Esophagus muscularis mucosa (tissue), 4 donors: ENCODE results near the gene ZNF101. TPM values are rescaled to one million over a fixed set of nuclear protein-coding genes. Genes with fewer than 3 reads are reported as not detected.

Experiments used
- DNase-seq: peaks from one replicate; pipeline ENCODE4 v3.0.0-alpha.2; 2017; ENCODE audit errors: extremely low spot score
- H3K27ac ChIP-seq, 4 donors: fragments of 200-600 bp; sonication (generic); replicated peaks in 1 of 4; 1 replicate in 3 of 4; 2 replicates in 1 of 4; pipeline ENCODE4 v1.5.1; 2016 to 2019; ENCODE audit warnings: mild to moderate bottlenecking in 1 of 4
- H3K27me3 ChIP-seq, 4 donors: fragments of 200-600 bp; sonication (generic); one replicate each; pipeline versions ENCODE4 v1.5.1 to v1.6.0; 2016 to 2019
- H3K36me3 ChIP-seq, 4 donors: fragments of 200-600 bp; sonication (generic); one replicate each; pipeline ENCODE4 v1.5.1; 2016 to 2019
- H3K4me1 ChIP-seq, 4 donors: fragments of 200-600 bp; sonication (generic); one replicate each; pipeline ENCODE4 v1.5.1; 2016 to 2019
- H3K4me3 ChIP-seq, 4 donors: fragments of 200-600 bp; sonication (generic); 1 replicate in 2 of 4; 2 replicates in 2 of 4; pipeline ENCODE4 v1.5.1; 2016 to 2019; ENCODE audit warnings: mild to moderate bottlenecking in 4 of 4, moderate library complexity in 1 of 4
- H3K9me3 ChIP-seq, 4 donors: fragments of 200-600 bp; sonication (generic); 1 replicate in 3 of 4; 2 replicates in 1 of 4; pipeline ENCODE4 v1.5.1; 2016 to 2019
- CTCF ChIP-seq, 3 experiments: fragments of 200-600 bp in 2 of 3; fragments of 450-650 bp in 1 of 3; sonication (generic) in 2 of 3; IDR thresholded peaks; one replicate each; pipeline ENCODE4 v1.5.1; 2017 to 2019; ENCODE audit warnings: antibody characterized with exemption in 3 of 3, mild to moderate bottlenecking in 2 of 3, moderate library complexity in 1 of 3
- EP300 ChIP-seq: sonication (generic); formaldehyde crosslinking; IDR thresholded peaks from one replicate; pipeline ENCODE4 v1.6.1; 2017; ENCODE audit warnings: antibody characterized with exemption
- POLR2A ChIP-seq: fragments of 450-650 bp; IDR thresholded peaks from one replicate; pipeline ENCODE4 v1.6.1; 2017; ENCODE audit warnings: antibody characterized with exemption, moderate library complexity, mild to moderate bottlenecking, low read depth
- POLR2AphosphoS5 ChIP-seq, 2 donors: sonication (generic); formaldehyde crosslinking; IDR thresholded peaks; one replicate each; pipeline ENCODE4 v1.6.1; 2017; ENCODE audit warnings: antibody characterized with exemption in 2 of 2
- WGBS: methylation state at CpG from one replicate; pipeline ENCODE4 v1.1.5; 2018; 5-methylcytosine and 5-hydroxymethylcytosine counted together
- intact Hi-C: fragments of 100-400 bp; cut with DNase I; formaldehyde crosslinking; loops from one replicate; pipeline ENCODE4 v1.15.1; 2023
- total RNA-seq, 4 donors: library from RNA; depleted of rRNA; stranded (reverse); fragments of >200 nt; gene quantifications; one replicate each; pipeline versions ENCODE4 v1.1.0 to v1.2.1, GENCODE V29; 2016

Gene ZNF101
- total RNA-seq, 4 donors from 2014 or later: 4.5 to 7.1 (median 5.7) TPM

- no peaks in the 10 kb centered on the region for H3K9me3 ChIP-seq
- no peak overlapping the region for H3K27ac ChIP-seq
- no peak for TF ChIP-seq POLR2A
- TF ChIP-seq POLR2AphosphoS5 (IDR thresholded peaks at IDR 0.05): no peak
- peaks cover 77 to 100% (median 100%) of the 10 kb centered on the region in 4 donors for H3K36me3 ChIP-seq
- 89% methylated on average over 12 of the region's 15 CpGs for WGBS
- no peak for DNase-seq
- peaks cover 0 to 3% (median 0%) of the 10 kb centered on the region in 4 donors for H3K4me1 ChIP-seq
- intact Hi-C loops: no loop called here
- H3K4me3 ChIP-seq: no peak overlapping the region
- H3K27me3 ChIP-seq: no peaks in the 10 kb centered on the region
These were observed 14.2 kb upstream of the ZNF101 start for GRCh38 chr19:19654441-19654840.

- no peak for DNase-seq
- WGBS: 91% methylated on average over 18 of the region's 22 CpGs
- Histone ChIP-seq H3K9me3 (no peaks in the 10 kb centered on the region), H3K4me3 (no peak overlapping the region), H3K27me3 (no peaks in the 10 kb centered on the region), H3K4me1 (peaks cover 0 to 5% (median 1%) of the 10 kb centered on the region in 4 donors), H3K36me3 (peaks cover 78 to 100% (median 100%) of the 10 kb centered on the region in 4 donors), H3K27ac (no peak overlapping the region)
- no peak for TF ChIP-seq POLR2A
- no peak for TF ChIP-seq POLR2AphosphoS5 (IDR thresholded peaks at IDR 0.05)
- TF ChIP-seq EP300: no peak
- TF ChIP-seq CTCF (IDR thresholded peaks at IDR 0.05): no peak
- intact Hi-C loops: no loop called here
These were observed 13.5 kb upstream of the ZNF101 start for GRCh38 chr19:19655051-19655594.

GRCh38 chr19:19655641-19656343, 12.8 kb upstream of the ZNF101 start:
- Histone ChIP-seq H3K27me3 (no peaks in the 10 kb centered on the region), H3K9me3 (no peaks in the 10 kb centered on the region), H3K36me3 (peaks cover 78 to 96% (median 93%) of the 10 kb centered on the region in 4 donors), H3K4me3 (no peak overlapping the region), H3K4me1 (peaks cover 0 to 11% (median 1%) of the 10 kb centered on the region in 4 donors), H3K27ac (no peak overlapping the region)
- TF ChIP-seq POLR2A: no peak
- TF ChIP-seq EP300: no peak
- TF ChIP-seq POLR2AphosphoS5 (IDR thresholded peaks at IDR 0.05): no peak
- TF ChIP-seq CTCF (IDR thresholded peaks at IDR 0.05): no peak
- DNase-seq: no peak
- intact Hi-C loops: no loop called here
- 76% methylated on average over 3 of the region's 27 CpGs for WGBS

GRCh38 chr19:19656451-19657396, 11.9 kb upstream of the ZNF101 start:
- Histone ChIP-seq H3K27ac (no peak overlapping the region), H3K4me3 (no peak overlapping the region), H3K36me3 (peaks cover 71 to 86% (median 84%) of the 10 kb centered on the region in 4 donors), H3K9me3 (no peaks in the 10 kb centered on the region), H3K4me1 (peaks cover 7 to 21% (median 9%) of the 10 kb centered on the region in 4 donors), H3K27me3 (no peaks in the 10 kb centered on the region)
- no peak for DNase-seq
- WGBS: 95% methylated on average over 21 of the region's 33 CpGs
- TF ChIP-seq POLR2AphosphoS5 (IDR thresholded peaks at IDR 0.05): no peak
- no peak for TF ChIP-seq POLR2A
- TF ChIP-seq CTCF (IDR thresholded peaks at IDR 0.05): no peak
- TF ChIP-seq EP300: no peak
- intact Hi-C loops: no loop called here

- no peak overlapping the region for H3K27ac ChIP-seq
- H3K9me3 ChIP-seq: no peaks in the 10 kb centered on the region
- no peak for DNase-seq
- intact Hi-C loops: no loop called here
- H3K27me3 ChIP-seq: no peaks in the 10 kb centered on the region
- no peak for TF ChIP-seq POLR2AphosphoS5 (IDR thresholded peaks at IDR 0.05)
- no peak for TF ChIP-seq POLR2A
- no peak for TF ChIP-seq EP300
- TF ChIP-seq CTCF (IDR thresholded peaks at IDR 0.05): no peak
- peaks cover 64 to 80% (median 77%) of the 10 kb centered on the region in 4 donors for H3K36me3 ChIP-seq
- H3K4me3 ChIP-seq: no peak overlapping the region
- WGBS: 62% methylated on average over 10 of the region's 10 CpGs
- peaks cover 14 to 27% (median 16%) of the 10 kb centered on the region in 4 donors for H3K4me1 ChIP-seq
These were observed 11.2 kb upstream of the ZNF101 start for GRCh38 chr19:19657397-19657783.
